ENCODE data around the gene MEFV. TPM values are rescaled to one million over a fixed set of nuclear protein-coding genes. Genes with fewer than 3 reads are reported as not detected.

The MEFV gene
- total and polyA plus RNA-seq, 2 of the 13 experiments (the other 11 are each of a cell fraction or from before 2014, with no cell fraction given) = 0.22 TPM; not detected in 1

DNA sequence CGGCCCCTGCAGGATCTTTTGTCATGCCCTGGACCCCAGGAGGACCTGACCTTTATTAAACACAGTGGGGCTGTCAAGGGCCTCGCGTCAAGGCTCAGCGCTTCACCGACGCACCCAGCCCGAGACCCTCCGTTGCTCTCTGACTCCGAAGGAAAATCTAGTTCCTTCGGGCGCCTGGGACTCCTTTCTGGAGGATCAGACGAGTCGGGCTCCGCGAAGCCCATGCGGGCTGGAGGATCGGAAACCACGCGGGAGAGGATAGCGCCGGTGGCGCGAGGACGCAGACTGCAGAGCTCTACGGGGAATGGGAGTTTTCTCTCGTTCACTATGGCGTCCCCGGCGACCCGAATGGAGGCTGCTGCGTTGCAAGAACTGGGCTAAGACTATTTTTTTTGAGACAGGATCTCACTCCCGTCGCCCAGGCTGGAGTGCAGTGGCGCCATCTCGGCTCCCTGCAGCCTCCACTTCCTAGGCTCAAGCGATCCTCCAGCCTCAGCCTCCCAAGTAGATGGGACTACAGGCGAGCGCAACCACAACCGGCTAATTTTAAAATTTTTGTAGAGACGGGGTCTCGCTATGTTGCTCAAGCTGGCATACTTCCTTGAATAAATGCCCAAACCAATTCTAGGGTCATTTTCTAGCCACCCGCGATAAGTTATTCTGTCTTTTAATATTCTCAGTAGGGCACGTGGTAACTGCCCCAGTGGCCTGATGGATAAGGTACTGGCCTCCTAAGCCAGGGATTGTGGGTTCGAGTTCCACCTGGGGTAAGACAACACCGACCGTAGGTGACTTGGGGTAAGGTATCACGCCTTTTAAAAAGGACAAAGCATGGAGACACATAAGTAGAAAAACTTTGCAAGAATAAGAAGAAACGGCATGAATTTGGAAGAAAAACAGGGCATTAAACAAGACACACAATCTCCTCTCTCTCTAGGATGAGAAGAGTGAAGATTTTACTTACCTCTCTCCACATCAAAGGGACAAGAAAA, 62.9 kb downstream of the MEFV start (continued):
- TF ChIP-seq, protein P1, sequence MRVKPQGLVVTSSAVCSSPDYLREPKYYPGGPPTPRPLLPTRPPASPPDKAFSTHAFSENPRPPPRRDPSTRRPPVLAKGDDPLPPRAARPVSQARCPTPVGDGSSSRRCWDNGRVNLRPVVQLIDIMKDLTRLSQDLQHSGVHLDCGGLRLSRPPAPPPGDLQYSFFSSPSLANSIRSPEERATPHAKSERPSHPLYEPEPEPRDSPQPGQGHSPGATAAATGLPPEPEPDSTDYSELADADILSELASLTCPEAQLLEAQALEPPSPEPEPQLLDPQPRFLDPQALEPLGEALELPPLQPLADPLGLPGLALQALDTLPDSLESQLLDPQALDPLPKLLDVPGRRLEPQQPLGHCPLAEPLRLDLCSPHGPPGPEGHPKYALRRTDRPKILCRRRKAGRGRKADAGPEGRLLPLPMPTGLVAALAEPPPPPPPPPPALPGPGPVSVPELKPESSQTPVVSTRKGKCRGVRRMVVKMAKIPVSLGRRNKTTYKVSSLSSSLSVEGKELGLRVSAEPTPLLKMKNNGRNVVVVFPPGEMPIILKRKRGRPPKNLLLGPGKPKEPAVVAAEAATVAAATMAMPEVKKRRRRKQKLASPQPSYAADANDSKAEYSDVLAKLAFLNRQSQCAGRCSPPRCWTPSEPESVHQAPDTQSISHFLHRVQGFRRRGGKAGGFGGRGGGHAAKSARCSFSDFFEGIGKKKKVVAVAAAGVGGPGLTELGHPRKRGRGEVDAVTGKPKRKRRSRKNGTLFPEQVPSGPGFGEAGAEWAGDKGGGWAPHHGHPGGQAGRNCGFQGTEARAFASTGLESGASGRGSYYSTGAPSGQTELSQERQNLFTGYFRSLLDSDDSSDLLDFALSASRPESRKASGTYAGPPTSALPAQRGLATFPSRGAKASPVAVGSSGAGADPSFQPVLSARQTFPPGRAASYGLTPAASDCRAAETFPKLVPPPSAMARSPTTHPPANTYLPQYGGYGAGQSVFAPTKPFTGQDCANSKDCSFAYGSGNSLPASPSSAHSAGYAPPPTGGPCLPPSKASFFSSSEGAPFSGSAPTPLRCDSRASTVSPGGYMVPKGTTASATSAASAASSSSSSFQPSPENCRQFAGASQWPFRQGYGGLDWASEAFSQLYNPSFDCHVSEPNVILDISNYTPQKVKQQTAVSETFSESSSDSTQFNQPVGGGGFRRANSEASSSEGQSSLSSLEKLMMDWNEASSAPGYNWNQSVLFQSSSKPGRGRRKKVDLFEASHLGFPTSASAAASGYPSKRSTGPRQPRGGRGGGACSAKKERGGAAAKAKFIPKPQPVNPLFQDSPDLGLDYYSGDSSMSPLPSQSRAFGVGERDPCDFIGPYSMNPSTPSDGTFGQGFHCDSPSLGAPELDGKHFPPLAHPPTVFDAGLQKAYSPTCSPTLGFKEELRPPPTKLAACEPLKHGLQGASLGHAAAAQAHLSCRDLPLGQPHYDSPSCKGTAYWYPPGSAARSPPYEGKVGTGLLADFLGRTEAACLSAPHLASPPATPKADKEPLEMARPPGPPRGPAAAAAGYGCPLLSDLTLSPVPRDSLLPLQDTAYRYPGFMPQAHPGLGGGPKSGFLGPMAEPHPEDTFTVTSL (CRISPR knock-in tag; IDR thresholded peaks at IDR 0.05; ENCODE audit: borderline replicate concordance) = no peak

DNA sequence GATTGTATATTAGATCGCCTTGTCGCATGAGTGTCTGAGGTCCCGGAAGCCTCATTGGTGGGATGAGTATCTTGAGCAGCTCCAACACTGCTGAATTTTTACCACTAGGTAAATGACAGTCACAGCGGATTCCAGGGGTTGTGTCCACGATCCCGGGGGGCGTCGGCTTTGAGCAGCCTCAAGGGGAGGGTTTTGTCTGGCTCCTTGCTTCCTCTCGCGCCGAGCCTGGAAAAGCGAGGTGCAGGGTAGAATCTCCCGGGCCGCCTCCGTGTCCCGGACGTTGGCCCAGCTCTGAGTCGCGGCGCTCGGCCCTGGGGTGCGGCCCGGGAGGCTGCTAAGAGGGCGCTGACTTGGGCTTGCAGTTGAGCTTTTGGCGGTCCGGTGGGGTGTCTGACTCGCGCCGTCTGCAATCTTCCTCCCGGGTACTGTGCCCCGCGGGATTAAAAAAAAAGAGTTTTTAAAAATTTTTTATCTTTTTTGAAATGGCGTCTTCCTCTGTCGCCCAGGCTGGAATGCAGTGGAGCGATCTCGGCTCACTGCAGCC, 63.9 kb downstream of the MEFV start:
- 85% methylated on average over 28 of the region's 36 CpGs for WGBS (ENCODE audit: low lambda C conversion rate)
- H3K36me3 ChIP-seq (replicated peaks in 1 of 2; ENCODE audit: control insufficient read depth in 1 of 2, insufficient read depth in 2 of 2, low read length in 2 of 2) = no peaks in the 10 kb centered on the region
- H3K27me3 ChIP-seq (ENCODE audit: control insufficient read depth in 1 of 2, insufficient read depth in 2 of 2, low read length in 2 of 2) = no peaks in the 10 kb centered on the region
- no peak overlapping the region for H3K27ac ChIP-seq (ENCODE audit: extremely low read length, insufficient read depth, low read length)
- no peaks in the 10 kb centered on the region for H3K79me2 ChIP-seq (ENCODE audit: insufficient read depth, low read length)
- BruUV-seq (replicated peaks) = no TSS peak
- POLR2A ChIA-PET = interaction anchor here (0.7 to 2.0 kb wide), 3 partner anchors 10 to 91 kb away, joined by 3 to 10 read pairs (median 7); partner anchors contain the start of gene ZNF263
- H4K20me1 ChIP-seq (ENCODE audit: insufficient read depth, low read length) = no peaks in the 10 kb centered on the region
- no peak overlapping the region for H3K4me3 ChIP-seq (replicated peaks in 1 of 3; ENCODE audit: insufficient read depth in 1 of 3, low read depth in 2 of 3, low read length in 3 of 3)
- FAIRE-seq (no peak), ATAC-seq (no peak), DNase-seq (ENCODE audit: low spot score) (no peak)
- H3K9me3 ChIP-seq (ENCODE audit: low read length) = no peaks in the 10 kb centered on the region
- H2AFZ ChIP-seq (ENCODE audit: low read length) = no peak overlapping the region
- CTCF ChIA-PET (ENCODE audit: low intra/inter-chr PET ratio, low total read pairs) = no interaction called here
- peaks cover 48% of the 10 kb centered on the region for H3K4me1 ChIP-seq (ENCODE audit: insufficient read depth, low read length)
- intact Hi-C loops (cut with micrococcal nuclease; ENCODE audit: unreplicated experiment) = loop anchor here (5.0 kb wide), 1 partner anchor 70 kb away; no protein-coding TSS in a partner anchor
- in situ Hi-C loops (cut with HindIII; ENCODE audit: extremely low pct_ligation_motif_present, low pct_unique_long_range_greater_than_20kb) = no loop called here
- no peak overlapping the region for H3K4me2 ChIP-seq (ENCODE audit: low read depth, low read length)
- H3K9ac ChIP-seq (ENCODE audit: insufficient read depth, low read depth, low read length) = no peak overlapping the region
- TF ChIP-seq ZC3H4 (CRISPR knock-in tag; IDR thresholded peaks at IDR 0.05; ENCODE audit: borderline replicate concordance) (no peak), TBL1XR1 (IDR thresholded peaks at IDR 0.05; ENCODE audit: borderline replicate concordance, low read length, partially characterized antibody) (no peak), ISL2 (CRISPR knock-in tag; IDR thresholded peaks at IDR 0.05) (no peak), ZNF274 (CRISPR knock-in tag; IDR thresholded peaks at IDR 0.05) (no peak)
- TF ChIP-seq, protein P2, sequence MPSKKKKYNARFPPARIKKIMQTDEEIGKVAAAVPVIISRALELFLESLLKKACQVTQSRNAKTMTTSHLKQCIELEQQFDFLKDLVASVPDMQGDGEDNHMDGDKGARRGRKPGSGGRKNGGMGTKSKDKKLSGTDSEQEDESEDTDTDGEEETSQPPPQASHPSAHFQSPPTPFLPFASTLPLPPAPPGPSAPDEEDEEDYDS (CRISPR knock-in tag; IDR thresholded peaks at IDR 0.05) = no peak
